Measurements from ENCODE around the gene NMBR.
"Not testable (repeated sequence)": the region's sequence is repeated elsewhere in the genome, so short reads cannot be mapped to it uniquely, and the experiment has no call there.

NMBR gene

GRCh38 chr6:142165227-142165626 is 18.3 kb upstream of the NMBR start:
- no peak overlapping the region for H3K4me3 ChIP-seq (ENCODE audit: low read depth, low read length)
- DNase-seq (ENCODE audit: low read depth) = peak; percentile 29
- no peak for TF ChIP-seq POLR2A (IDR thresholded peaks at IDR 0.05; ENCODE audit: extremely low read depth, insufficient read length)
- TF ChIP-seq MYC (IDR thresholded peaks at IDR 0.05; ENCODE audit: low read depth, low read length) = no peak
- TF ChIP-seq CTCF (IDR thresholded peaks at IDR 0.05; ENCODE audit: low read depth, low read length) = no peak
- no peak for TF ChIP-seq MAX (IDR thresholded peaks at IDR 0.05; ENCODE audit: low read depth, low read length)

- no peak for DNase-seq (ENCODE audit: low read depth)
- no peak overlapping the region for H3K4me3 ChIP-seq (ENCODE audit: low read depth, low read length)
- no peak for TF ChIP-seq MYC (IDR thresholded peaks at IDR 0.05; ENCODE audit: low read depth, low read length)
- TF ChIP-seq CTCF (IDR thresholded peaks at IDR 0.05; ENCODE audit: low read depth, low read length) = no peak
- TF ChIP-seq MAX (IDR thresholded peaks at IDR 0.05; ENCODE audit: low read depth, low read length) = no peak
- TF ChIP-seq POLR2A (IDR thresholded peaks at IDR 0.05; ENCODE audit: extremely low read depth, insufficient read length) = no peak
These were observed 15.9 kb upstream of the NMBR start for GRCh38 chr6:142162780-142163179.

- not testable (repeated sequence) for H3K4me3 ChIP-seq (ENCODE audit: low read depth, low read length); DNase-seq (ENCODE audit: low read depth)
These were observed 9.8 kb upstream of the NMBR start for GRCh38 chr6:142156758-142157068.

- no peak overlapping the region for H3K4me3 ChIP-seq (ENCODE audit: low read depth, low read length)
- no peak for TF ChIP-seq MYC (IDR thresholded peaks at IDR 0.05; ENCODE audit: low read depth, low read length)
- no peak for TF ChIP-seq CTCF (IDR thresholded peaks at IDR 0.05; ENCODE audit: low read depth, low read length)
- no peak for TF ChIP-seq MAX (IDR thresholded peaks at IDR 0.05; ENCODE audit: low read depth, low read length)
- no peak for TF ChIP-seq POLR2A (IDR thresholded peaks at IDR 0.05; ENCODE audit: extremely low read depth, insufficient read length)
- peak; percentile 32 for DNase-seq (ENCODE audit: low read depth)
These were observed 9.2 kb upstream of the NMBR start for GRCh38 chr6:142155895-142156757.

- DNase-seq (ENCODE audit: low read depth) = no peak
- TF ChIP-seq CTCF (IDR thresholded peaks at IDR 0.05; ENCODE audit: low read depth, low read length) = no peak
- TF ChIP-seq MAX (IDR thresholded peaks at IDR 0.05; ENCODE audit: low read depth, low read length) = no peak
- TF ChIP-seq POLR2A (IDR thresholded peaks at IDR 0.05; ENCODE audit: extremely low read depth, insufficient read length) = no peak
- TF ChIP-seq MYC (IDR thresholded peaks at IDR 0.05; ENCODE audit: low read depth, low read length) = no peak
- H3K4me3 ChIP-seq (ENCODE audit: low read depth, low read length) = no peak overlapping the region
These were observed 8.2 kb upstream of the NMBR start for GRCh38 chr6:142155091-142155490.

- TF ChIP-seq CTCF (IDR thresholded peaks at IDR 0.05; ENCODE audit: low read depth, low read length) = no peak
- no peak for TF ChIP-seq POLR2A (IDR thresholded peaks at IDR 0.05; ENCODE audit: extremely low read depth, insufficient read length)
- no peak for TF ChIP-seq MAX (IDR thresholded peaks at IDR 0.05; ENCODE audit: low read depth, low read length)
- TF ChIP-seq MYC (IDR thresholded peaks at IDR 0.05; ENCODE audit: low read depth, low read length) = no peak
- no peak overlapping the region for H3K4me3 ChIP-seq (ENCODE audit: low read depth, low read length)
- no peak for DNase-seq (ENCODE audit: low read depth)
These were observed 7.4 kb upstream of the NMBR start for GRCh38 chr6:142154336-142154735.

Data from NB4 (cell line).